GM21447 (cell line): ENCODE results near the gene FLAD1.

Experiments used
- ATAC-seq: cut with Tn5 transposase; IDR thresholded peaks from one replicate; pipeline ENCODE4 v1.9.1; 2021; ENCODE audit not compliant: unreplicated experiment

FLAD1 gene

DNA sequence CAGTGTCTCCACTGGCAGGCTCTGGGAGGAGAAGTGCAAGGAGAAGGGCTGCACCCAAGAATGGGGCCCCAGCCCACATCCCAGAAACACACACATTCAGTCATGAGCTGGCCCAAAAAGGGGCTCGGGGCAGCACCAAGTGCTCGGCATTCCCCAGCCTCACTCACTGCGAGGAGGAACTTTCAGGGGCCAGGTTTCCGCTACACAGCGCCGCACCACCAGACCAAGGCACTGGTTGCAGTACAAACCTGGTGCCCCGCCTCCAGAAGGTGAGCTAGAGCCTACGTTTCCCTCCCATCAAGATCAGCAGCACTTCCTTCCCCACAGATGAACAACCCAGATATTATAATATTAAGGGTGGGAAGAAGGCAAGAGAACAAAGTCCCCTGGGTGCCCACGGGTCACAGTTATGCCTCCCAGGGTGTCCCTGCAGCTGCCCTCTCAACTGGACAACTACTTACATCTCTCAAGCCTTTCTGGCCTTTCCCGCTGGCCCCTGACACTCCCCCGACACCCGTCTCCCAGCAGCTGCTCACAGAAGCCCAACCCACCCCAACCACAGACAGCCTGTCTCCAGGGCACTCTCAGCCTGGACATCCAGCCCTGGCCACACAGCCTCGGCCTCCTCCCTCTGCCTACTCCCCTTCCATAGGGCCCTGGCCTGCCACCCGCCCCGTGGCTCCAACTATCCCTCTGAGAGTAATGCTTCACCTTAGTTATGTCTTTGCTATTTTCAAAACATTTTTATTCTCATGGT is 31.1 kb upstream of the FLAD1 start:
- ATAC-seq: no peak

DNA sequence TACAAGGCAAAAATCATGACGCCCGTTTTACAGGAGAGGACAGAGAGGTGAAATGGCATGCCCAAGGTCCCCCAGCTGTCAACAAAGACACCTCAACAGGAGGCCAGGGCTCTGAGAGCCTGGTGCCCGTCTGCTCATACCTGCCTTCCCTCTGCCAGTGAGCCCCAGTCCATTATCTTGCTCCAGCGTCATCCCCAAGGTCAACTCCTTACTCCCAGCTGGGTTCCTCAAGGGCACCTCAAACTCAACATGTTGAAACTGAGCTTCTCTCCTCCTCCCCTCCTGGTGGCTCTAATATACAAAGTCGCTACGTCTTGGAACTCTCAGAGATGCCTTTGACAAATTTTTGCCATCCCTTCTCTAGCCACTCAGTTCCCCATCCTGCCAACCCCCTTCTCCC is 30.5 kb upstream of the FLAD1 start:
- no peak for ATAC-seq

GRCh38 chr1:154953611-154954038 is 29.5 kb upstream of the FLAD1 start:
- no peak for ATAC-seq

GRCh38 chr1:154954541-154954940 is 28.6 kb upstream of the FLAD1 start:
- no peak for ATAC-seq

GRCh38 chr1:154955039-154955717 is 28.0 kb upstream of the FLAD1 start:
- peak; percentile 54 for ATAC-seq

DNA sequence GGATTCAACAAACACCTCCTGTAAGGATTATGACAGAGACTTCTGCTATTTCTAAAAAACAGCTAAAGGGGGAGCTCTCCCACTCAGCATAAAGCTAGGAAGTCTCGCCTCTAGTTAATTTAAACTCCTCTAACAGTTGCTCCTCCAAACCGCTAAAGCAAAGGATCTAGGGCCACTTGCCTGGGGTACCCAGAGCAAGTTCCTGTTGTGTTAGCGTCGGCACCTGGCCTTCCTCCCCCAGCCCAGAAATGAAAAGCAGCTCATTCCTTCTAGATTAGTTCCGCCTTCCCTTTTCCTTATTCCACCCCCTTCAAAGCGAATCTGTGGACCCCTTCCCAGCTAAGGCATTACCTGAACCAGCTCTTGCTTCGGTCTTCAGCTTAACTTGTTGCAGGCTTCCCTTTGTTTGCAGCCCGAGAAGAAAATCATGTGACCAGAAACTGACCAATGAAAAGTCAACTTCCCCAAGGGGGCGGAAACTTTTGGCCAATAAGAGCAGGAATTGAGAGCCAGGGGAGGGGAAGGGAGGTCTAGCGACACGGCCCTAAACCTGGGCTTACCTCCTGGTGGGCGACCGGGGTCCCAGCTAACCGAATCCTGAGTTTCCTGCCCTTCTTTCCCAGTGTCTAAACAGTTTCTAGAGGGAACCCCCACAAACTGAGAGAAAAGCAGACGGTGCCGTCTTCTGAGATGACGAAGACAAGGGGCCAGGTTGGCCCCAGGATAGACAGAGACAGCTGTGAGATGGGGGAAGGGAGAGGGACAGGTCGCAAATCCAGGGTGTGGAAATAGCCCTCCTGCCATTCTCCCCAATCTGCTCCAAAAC is 27.2 kb upstream of the FLAD1 start, which contains the start of gene PBXIP1:
TSS of gene PBXIP1 (minus strand) at position 382 of the 826 bp plus-strand sequence. CDS start 2,378 bp downstream, outside the sequence.
- ATAC-seq: peak; percentile 62

GRCh38 chr1:154956544-154956941 is 26.6 kb upstream of the FLAD1 start:
- ATAC-seq: no peak

DNA sequence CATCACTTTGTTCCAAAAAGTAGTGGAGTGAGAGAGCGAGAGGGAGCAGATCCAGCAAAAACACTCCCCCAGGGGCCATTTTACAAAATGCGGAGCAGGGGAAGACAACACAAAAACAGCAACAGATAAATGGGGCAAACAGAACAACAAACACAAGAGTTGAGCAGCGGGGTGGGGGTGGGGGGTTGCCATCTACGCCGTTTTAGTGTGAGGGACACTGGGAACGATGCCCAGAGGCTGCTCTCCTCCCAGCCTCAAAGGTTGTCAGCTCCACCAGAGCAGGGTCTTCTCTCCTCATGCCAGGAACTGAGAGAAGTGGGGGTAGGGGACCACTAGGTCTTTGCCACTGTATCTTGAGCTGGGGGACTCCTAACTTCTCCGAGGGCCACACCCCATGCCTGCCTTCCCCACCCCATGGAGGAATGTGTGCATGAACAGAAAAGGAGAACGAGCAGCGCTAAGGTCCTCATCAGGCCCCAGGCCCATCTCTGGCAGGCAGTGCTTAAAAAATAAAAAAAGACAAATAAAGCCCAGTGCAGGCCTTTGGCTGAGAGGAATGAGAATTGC is 26.0 kb upstream of the FLAD1 start:
- ATAC-seq: no peak

DNA sequence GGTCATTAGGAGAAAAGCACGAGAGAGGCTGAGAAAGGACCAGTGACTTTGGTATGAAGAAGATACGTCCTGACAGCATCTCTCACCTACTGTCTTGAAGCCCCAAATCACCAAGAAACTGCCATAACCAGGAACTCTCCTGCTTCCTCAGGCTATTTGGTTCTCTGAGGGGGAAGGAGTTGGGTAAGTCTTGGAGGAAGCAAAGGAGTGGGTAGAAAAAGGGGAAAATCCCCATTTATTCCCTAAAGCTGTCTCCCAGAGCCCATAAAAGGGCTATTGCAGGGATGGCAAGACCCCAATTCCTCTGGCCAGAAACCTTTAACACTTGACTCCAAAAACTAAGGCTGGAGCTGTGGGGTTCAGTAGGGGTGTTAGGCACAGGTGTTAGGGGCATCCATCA is 25.1 kb upstream of the FLAD1 start:
- ATAC-seq: no peak

- no peak for ATAC-seq
Measured at GRCh38 chr1:154958681-154959425, 24.3 kb upstream of the FLAD1 start.

DNA sequence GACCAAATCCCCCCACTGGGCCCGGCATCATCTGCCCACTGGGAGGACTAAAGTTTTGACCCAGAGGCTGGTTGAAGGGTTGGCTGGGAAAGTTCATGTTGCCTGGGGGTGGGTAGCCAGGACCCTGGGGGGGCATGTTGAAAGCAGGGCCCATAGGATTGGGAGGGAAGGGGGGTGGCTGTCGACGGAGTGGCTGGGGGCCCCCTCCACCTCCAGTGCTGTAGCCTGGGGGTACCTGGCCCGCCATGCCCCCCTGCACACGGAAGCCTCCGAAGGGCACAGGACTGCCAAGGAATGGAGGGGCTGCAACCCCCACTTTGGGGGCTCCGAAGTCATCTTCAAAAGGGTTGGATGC is 23.7 kb upstream of the FLAD1 start:
- no peak for ATAC-seq

DNA sequence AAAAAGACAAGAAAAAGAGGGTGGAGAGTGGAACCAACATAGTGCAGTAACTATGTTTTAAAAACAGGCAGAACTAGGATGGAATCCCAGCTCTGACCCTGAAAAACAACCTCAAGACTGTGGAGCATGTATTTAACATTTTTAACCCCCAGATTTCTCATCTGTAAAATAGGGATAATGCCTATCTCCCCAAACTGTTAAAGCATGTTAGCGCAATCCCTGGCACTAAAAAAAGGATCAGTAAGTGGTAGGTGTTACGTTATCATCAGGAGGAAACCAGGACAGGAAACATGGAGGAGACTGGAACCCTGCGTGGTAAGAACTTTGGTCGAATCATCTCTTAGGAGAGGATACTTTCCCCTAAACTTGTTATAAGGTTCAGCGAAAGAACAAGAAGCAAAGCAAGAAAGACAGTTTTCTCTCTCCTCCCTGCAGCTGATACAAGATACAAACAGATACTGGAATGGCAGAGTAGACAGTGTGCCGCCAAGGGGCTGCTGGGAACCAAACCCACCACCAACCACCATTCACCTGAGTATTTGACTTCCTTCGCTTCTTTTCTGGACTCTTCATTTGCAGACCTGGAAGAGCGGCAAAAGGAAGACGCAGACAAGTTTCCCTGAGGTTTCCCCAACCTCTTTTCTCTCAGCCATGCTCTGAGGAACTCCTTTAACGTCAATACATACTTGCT is 22.6 kb upstream of the FLAD1 start:
- no peak for ATAC-seq

DNA sequence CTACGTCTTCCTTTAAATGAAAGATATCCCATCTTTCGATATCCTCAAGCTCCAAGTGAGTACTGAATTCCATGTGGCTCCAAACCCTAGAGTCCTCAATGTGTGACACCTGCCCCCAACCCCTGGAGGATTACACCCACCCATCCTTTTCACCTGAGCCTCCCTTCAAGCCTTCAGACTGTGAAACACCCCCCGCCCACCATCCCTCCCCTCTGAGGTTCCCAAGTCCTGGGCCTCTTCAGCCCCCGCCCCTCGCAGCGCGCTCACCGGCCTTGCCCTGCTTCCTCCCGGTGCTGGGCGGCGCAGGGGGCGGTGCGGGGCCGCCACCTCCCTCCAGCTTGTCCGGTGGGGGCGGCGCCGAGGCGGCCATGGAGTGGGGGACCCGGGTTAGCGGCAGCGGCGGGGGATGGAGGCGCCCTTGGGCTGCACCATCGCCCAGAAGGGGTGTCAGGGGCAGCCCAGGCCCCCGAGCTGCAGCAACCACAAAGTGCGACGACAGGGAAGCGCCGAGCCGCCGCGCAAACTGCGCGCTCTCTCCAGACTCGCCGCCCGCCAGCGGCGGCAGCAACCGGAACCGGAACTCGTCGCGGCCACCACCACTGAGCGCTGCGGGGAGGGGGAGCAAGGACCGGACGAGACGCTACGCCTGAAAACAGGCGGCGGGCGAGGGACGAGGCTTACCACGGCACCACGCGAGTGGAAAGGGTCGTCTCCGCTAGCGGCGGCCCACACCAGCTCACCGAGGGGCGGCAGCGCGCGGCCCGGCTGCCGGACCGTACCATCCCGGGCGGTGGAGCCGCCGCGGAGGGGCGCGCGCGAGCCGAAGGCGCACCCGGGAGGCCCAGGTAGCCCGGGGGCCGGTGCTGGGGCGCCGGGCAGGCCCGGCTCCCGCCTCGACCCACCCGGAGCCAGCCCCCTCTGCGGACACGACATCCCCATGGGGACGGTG is 21.7 kb upstream of the FLAD1 start, which contains the start of gene PYGO2:
TSS of gene PYGO2 (minus strand) at position 576 of the 949 bp plus-strand sequence. CDS start at position 370, 206 bp downstream.
- ATAC-seq: peak; percentile 68

GRCh38 chr1:154962156-154962749 is 20.9 kb upstream of the FLAD1 start:
- ATAC-seq: peak; percentile 14

- ATAC-seq: no peak
Measured at GRCh38 chr1:154962795-154963330, 20.3 kb upstream of the FLAD1 start.

DNA sequence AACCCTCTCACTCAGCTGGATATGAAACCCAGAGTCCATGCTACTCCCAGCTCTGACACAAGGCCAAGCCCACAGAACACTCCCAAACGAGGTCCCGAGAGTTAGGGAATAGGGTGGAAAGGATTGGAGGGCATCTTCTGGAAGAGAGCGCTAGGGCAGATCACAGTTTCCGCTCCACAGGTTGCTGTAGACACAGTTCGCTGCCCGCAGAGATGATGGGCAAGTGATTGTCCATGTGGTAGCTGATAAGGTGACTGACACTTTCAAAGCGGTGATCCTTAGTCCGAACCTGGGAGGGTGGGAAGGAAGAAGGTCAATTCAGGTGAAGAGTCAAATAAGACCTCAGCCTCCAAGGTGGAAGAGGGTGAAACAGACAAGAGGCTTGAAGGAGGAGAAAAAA is 19.5 kb upstream of the FLAD1 start:
- no peak for ATAC-seq

DNA sequence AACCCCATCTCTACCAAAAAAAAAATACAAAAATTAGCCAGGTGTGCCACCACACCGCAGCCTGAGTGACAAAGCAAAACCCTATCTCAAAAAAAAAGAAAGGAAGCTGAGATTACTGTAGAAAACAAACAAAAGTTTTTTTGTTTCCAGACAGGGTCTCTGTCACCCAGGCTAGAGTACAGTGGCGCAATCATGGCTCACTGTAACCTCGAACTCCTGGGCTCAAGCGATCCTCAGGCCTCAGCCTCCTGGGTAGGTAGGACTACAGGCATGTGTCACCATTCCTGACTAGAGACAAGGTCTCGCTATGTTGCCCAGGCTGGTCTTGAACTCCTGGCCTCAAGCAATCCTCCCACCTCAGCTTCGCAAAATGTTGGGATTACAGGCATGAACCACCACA is 18.8 kb upstream of the FLAD1 start:
- no peak for ATAC-seq

DNA sequence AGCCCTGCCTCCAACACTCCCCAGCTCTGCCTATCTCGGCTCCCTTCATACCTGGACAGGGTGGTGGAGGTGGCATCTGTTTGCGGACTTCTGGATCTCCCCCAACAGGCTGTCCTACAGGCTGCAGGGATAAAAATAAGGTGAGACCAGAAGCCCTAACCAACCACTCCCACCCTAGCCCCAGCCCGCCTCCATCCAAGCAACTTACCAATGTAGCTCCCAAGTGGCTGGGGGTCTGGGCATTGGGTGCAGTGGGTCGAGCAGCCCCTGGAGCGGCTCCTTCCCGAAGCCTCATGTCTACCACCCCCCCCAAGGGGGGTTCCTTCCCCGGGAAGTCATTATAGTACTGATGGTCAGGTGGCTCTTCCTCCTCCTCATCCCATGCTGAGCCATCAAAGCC is 17.0 kb upstream of the FLAD1 start:
- no peak for ATAC-seq
